ENCODE measurements around the gene RPL35. TPM values are rescaled to one million over a fixed set of nuclear protein-coding genes. Genes with fewer than 3 reads are reported as not detected.

RPL35 gene
- total and polyA plus RNA-seq, 2 of the 8 experiments (the other 6 are each of a cell fraction or from before 2014, with no cell fraction given): 1,831 to 2,448 TPM

DNA sequence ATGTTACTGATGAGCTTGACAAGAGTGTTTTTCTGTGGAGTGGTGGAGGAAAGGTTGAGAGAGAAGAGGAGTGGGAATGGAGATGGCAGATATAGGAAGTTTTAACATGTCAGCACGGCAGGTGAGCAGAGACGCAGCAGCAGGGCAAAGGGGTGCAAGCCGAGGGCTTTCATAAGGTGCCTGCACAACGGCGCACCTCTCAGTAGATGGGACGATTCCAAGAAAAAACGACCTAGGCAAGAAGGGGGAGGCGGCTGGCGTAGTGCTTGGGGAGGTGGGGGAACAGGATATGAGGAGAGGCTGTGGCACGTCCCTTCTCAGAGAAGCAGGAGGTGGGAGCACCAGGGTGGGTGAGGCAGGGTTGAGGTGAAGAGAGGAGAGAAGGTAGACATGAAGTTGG lies 24.7 kb upstream of the RPL35 start:
- Histone ChIP-seq H2BK12ac (ENCODE audit: low read depth, low read length) (no peak overlapping the region), H2AFZ (ENCODE audit: low read length) (no peak overlapping the region), H2BK120ac (replicated peaks; ENCODE audit: low read depth, low read length) (no peak overlapping the region), H4K20me1 (replicated peaks in 1 of 2; ENCODE audit: control insufficient read depth in 1 of 2, insufficient read depth in 2 of 2, low read length in 2 of 2) (peaks cover 0 to 2% of the 10 kb centered on the region in 2 experiments), H3K18ac (ENCODE audit: extremely low read depth, low read length) (no peak overlapping the region), H4K5ac (ENCODE audit: insufficient read length, low read depth, low read length) (no peak overlapping the region), H3K27ac (ENCODE audit: low read depth, low read length) (no peak overlapping the region), H3K27me3 (replicated peaks in 1 of 4; ENCODE audit: control insufficient read depth in 3 of 4, extremely low read depth in 1 of 4, insufficient read depth in 3 of 4, low read length in 3 of 4) (no peaks in the 10 kb centered on the region), H2BK15ac (ENCODE audit: low read length) (no peak overlapping the region), H3K4ac (replicated peaks; ENCODE audit: insufficient read length, low read depth, low read length) (no peak overlapping the region), H3K36me3 (ENCODE audit: control insufficient read depth in 2 of 4, insufficient read depth in 4 of 4, low read length in 3 of 4) (no peaks in the 10 kb centered on the region; a peak in 1 of 8 replicates), H3K4me1 (replicated peaks in 1 of 4; ENCODE audit: control insufficient read depth in 3 of 4, insufficient read depth in 4 of 4, low read length in 3 of 4) (peaks cover 0 to 10% (median 4%) of the 10 kb centered on the region in 4 experiments; a peak in 6 of 7 replicates), H3K23ac (ENCODE audit: insufficient read length) (no peak overlapping the region), H3K14ac (ENCODE audit: insufficient read length) (no peak overlapping the region), H3K4me2 (ENCODE audit: insufficient read depth in 1 of 2, low read depth in 2 of 2, low read length in 2 of 2) (no peak overlapping the region), H3K23me2 (ENCODE audit: low read depth, low read length) (no peaks in the 10 kb centered on the region), H3K9me3 (ENCODE audit: insufficient read depth in 2 of 2, low read depth in 1 of 2, low read length in 1 of 2) (no peaks in the 10 kb centered on the region; a peak in 1 of 4 replicates), H3K79me1 (ENCODE audit: low read depth, low read length) (0 out of 2 replicates have a peak, but pooled peaks cover 2% of the 10 kb centered on the region), H2AK5ac (ENCODE audit: low read depth, low read length) (no peak overlapping the region), H3K4me3 (ENCODE audit: extremely low read depth in 1 of 4, insufficient read depth in 2 of 4, low read depth in 3 of 4, low read length in 4 of 4) (no peak overlapping the region), H2BK20ac (ENCODE audit: low read length) (no peak overlapping the region), H2BK5ac (ENCODE audit: low read depth, low read length) (peak overlapping the region; percentile 75), H3K56ac (replicated peaks; ENCODE audit: insufficient read length, low read depth, low read length) (no peak overlapping the region), H3K79me2 (ENCODE audit: control insufficient read depth in 1 of 2, insufficient read depth in 2 of 2, low read length in 2 of 2) (no peaks in the 10 kb centered on the region), H4K8ac (ENCODE audit: extremely low read depth, insufficient read depth, low read length) (no peak overlapping the region), H4K91ac (replicated peaks; ENCODE audit: insufficient read length, low read length) (no peak overlapping the region), H3K9ac (replicated peaks in 1 of 4; ENCODE audit: extremely low read depth in 1 of 4, low read depth in 3 of 4, low read length in 3 of 4) (no peak overlapping the region)
- WGBS, 2 experiments (ENCODE audit: extremely low coverage in 1 of 2, insufficient coverage in 1 of 2, insufficient read length in 1 of 2, insufficient replicate concordance in 2 of 2, low coverage in 1 of 2, low lambda C conversion rate in 2 of 2, missing lambda C conversion rate in 1 of 2): 91% methylated on average over 9 of the region's 10 CpGs; no CpG with 5 or more reads in 1 of the 2 experiments
- ChIA-PET CTCF (ENCODE audit: partially characterized antibody) (interaction anchor here (0.5 to 1.4 kb wide), 2 partner anchors 20 to 33 kb away, joined by 3 to 4 read pairs; partner anchors contain the start of gene WDR38), POLR2A (ENCODE audit: partially characterized antibody) (interaction anchor here (31.1 kb wide), 1 partner anchor 23 kb away, joined by 573 read pairs; the partner anchor contains the start of genes ARPC5L, RPL35 and WDR38)
- FAIRE-seq (no peak), DNase-seq (ENCODE audit: low read depth in 1 of 2, low spot score in 2 of 2) (no peak)
- TF ChIP-seq SAP30 (IDR thresholded peaks at IDR 0.05; ENCODE audit: insufficient read depth, insufficient replicate concordance, low read length) (no peak), TAF1 (IDR thresholded peaks at IDR 0.05; ENCODE audit: low read depth, low read length) (no peak), JUN (IDR thresholded peaks at IDR 0.05; ENCODE audit: low read depth, low read length) (no peak), RXRA (IDR thresholded peaks at IDR 0.05; ENCODE audit: insufficient read depth, low read depth, low read length) (no peak), EP300 (IDR thresholded peaks at IDR 0.05; ENCODE audit: borderline replicate concordance in 1 of 2, low read depth in 2 of 2, low read length in 2 of 2) (no peak), TAF7 (optimal IDR thresholded peaks at IDR 0.05; ENCODE audit: borderline replicate concordance, low read depth, low read length) (no peak), EZH2 (IDR thresholded peaks at IDR 0.05; ENCODE audit: low read depth, low read length, severe bottlenecking) (no peak), SIRT6 (IDR thresholded peaks at IDR 0.05; ENCODE audit: low read length) (no peak), SRF (IDR thresholded peaks at IDR 0.05; ENCODE audit: low read depth, low read length) (no peak), TEAD4 (IDR thresholded peaks at IDR 0.05; ENCODE audit: low read depth, low read length) (no peak), ASH2L (IDR thresholded peaks at IDR 0.05; ENCODE audit: low read length) (no peak), GABPA (IDR thresholded peaks at IDR 0.05; ENCODE audit: borderline replicate concordance, insufficient read depth, low read length) (no peak), SP1 (IDR thresholded peaks at IDR 0.05; ENCODE audit: low read depth, low read length) (no peak), JUND (IDR thresholded peaks at IDR 0.05; ENCODE audit: low read length) (no peak), ZNF274 (IDR thresholded peaks at IDR 0.05; ENCODE audit: borderline replicate concordance, extremely low read depth, low read length) (no peak)
